Measurements from ENCODE around the gene PPP1R9B. TPM values are rescaled to one million over a fixed set of nuclear protein-coding genes. Genes with fewer than 3 reads are reported as not detected.

PPP1R9B gene
- total RNA-seq, 2 experiments from 2014 or later = 136 to 137 TPM

DNA sequence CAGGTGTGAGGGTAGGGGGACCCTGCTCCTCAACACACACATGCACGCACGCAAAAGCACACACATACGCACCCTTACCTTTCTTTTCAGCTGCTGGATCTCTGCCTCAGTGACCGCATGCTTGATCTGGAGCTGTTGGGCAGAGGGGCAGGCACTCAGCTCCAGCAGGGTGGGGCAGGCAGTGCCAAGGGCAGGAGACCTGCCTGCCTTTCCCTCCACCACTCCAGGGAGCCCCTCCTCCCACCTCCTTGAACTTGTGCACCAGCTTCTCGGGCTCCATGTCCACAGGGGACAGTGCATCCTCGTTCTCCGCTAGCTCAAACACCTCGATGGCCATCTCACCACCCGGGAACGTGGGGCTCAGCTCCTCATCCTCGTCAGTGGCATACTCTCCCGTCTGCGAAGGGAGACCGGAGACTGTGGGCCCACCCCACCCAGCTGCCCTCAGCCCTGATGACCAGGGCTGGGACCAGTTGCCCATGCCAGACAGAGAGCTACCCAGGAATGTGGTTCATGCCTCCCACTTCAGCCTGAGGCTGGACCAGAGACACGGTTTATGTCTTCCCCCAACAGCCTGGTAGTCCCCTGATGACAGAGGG is 11.2 kb downstream of the PPP1R9B start:
- peaks cover 62% of the 10 kb centered on the region for H3K4me1 Mint-ChIP-seq
- peaks cover 88% of the 10 kb centered on the region for H3K36me3 Mint-ChIP-seq (ENCODE audit: low read depth)
- CTCF ChIA-PET = interaction anchor here (0.6 to 3.6 kb wide), 15 partner anchors 8 to 182 kb away, joined by 3 to 36 read pairs (median 7); partner anchors contain the start of genes PDK2, PPP1R9B and SGCA
- H3K27ac Mint-ChIP-seq = peak overlapping the region; percentile 95
- H3K4me3 Mint-ChIP-seq = no peak overlapping the region
- POLR2A ChIA-PET = interaction anchor here (0.9 to 3.6 kb wide), 7 partner anchors 9 to 25 kb away, joined by 3 to 29 read pairs (median 6); partner anchors contain the start of genes PPP1R9B and SAMD14
- no peak for DNase-seq
- no peaks in the 10 kb centered on the region for H3K9me3 Mint-ChIP-seq
- H3K27me3 Mint-ChIP-seq = no peaks in the 10 kb centered on the region

DNA sequence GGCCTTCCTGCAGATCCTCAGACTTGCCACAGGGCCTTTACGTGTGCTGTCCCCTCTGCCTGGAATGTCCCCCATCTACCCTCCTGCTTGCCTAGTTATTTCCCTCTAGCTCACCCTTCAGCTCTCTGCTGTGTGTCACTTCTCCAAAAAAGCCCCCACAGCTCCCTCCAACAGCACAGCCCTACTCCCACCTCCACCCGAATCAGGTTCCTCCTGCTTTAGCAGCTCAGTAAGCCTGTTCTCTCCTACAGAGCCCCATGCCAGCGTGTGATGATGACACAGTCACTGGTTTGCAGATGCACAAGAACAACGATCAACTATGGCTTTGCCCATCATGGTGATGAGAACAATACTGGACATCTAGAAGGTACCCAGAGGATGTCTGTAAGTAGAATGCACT is 13.4 kb downstream of the PPP1R9B start:
- H3K36me3 Mint-ChIP-seq (ENCODE audit: low read depth) = peaks cover 82% of the 10 kb centered on the region
- CTCF ChIA-PET = interaction anchor here (1.0 to 2.7 kb wide), 3 partner anchors 25 to 43 kb away, joined by 3 to 13 read pairs (median 7); partner anchors contain the start of gene PDK2
- H3K27ac Mint-ChIP-seq = peak overlapping the region; percentile 8
- POLR2A ChIA-PET = interaction anchor here (0.9 to 1.4 kb wide), 2 partner anchors 10 to 24 kb away, joined by 3 to 6 read pairs; no protein-coding TSS in a partner anchor
- DNase-seq = no peak
- no peaks in the 10 kb centered on the region for H3K27me3 Mint-ChIP-seq
- H3K4me3 Mint-ChIP-seq = no peak overlapping the region
- peaks cover 47% of the 10 kb centered on the region for H3K4me1 Mint-ChIP-seq
- no peaks in the 10 kb centered on the region for H3K9me3 Mint-ChIP-seq

DNA sequence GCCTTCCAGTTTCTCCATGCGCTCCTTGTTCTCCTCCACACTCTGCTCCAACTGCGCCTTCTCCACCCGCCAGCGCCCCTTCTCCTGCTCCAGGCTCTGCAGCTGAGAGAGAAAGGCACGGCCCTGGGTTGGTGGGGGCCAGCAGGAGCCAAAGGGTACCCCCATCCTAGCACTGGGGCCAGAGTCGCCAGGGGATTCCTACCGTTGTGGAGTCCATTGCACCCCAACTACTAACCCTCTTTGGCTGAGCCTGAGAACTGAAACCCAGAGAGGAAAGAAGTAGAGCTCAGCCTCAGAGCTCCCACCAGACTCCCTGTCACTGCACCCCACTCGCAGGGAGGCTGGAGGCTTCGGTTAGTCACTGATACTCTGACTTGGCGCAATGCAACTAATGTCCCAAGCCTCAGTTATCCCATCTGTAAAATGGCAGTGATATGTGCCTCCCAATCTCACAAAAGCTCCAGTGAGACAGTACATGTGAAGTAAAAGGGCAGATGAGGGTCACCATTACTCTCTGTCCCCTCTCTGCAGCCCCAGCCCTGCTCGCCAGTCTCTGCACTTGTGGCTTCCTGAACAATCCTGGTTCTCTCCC is 14.3 kb downstream of the PPP1R9B start:
- CTCF ChIA-PET = interaction anchor here (1.0 to 2.1 kb wide), 2 partner anchors 26 to 33 kb away, joined by 3 to 7 read pairs; no protein-coding TSS in a partner anchor
- peak overlapping the region; percentile 8 for H3K27ac Mint-ChIP-seq
- H3K36me3 Mint-ChIP-seq (ENCODE audit: low read depth) = peaks cover 80% of the 10 kb centered on the region
- H3K4me3 Mint-ChIP-seq = no peak overlapping the region
- POLR2A ChIA-PET = interaction anchor here (0.9 to 1.4 kb wide), 4 partner anchors 11 to 34 kb away, joined by 3 to 6 read pairs (median 4); no protein-coding TSS in a partner anchor
- no peak for DNase-seq
- no peaks in the 10 kb centered on the region for H3K9me3 Mint-ChIP-seq
- peaks cover 3% of the 10 kb centered on the region for H3K27me3 Mint-ChIP-seq
- H3K4me1 Mint-ChIP-seq = peaks cover 47% of the 10 kb centered on the region

- Mint-ChIP-seq H3K4me1 (peaks cover 47% of the 10 kb centered on the region), H3K4me3 (no peak overlapping the region), H3K27me3 (peaks cover 9% of the 10 kb centered on the region), H3K9me3 (no peaks in the 10 kb centered on the region), H3K27ac (no peak overlapping the region), H3K36me3 (ENCODE audit: low read depth) (peaks cover 77% of the 10 kb centered on the region)
- ChIA-PET POLR2A (interaction anchor here (0.9 to 1.4 kb wide), 3 partner anchors 11 to 35 kb away, joined by 3 to 6 read pairs (median 4); no protein-coding TSS in a partner anchor), CTCF (interaction anchor here (1.2 to 2.1 kb wide), 2 partner anchors 26 to 41 kb away, joined by 4 to 7 read pairs; no protein-coding TSS in a partner anchor)
- no peak for DNase-seq
Observed at GRCh38 chr17:50135316-50136095, 15.0 kb downstream of the PPP1R9B start.

GRCh38 chr17:50134206-50135110 is 16.0 kb downstream of the PPP1R9B start:
- Mint-ChIP-seq H3K27me3 (peaks cover 13% of the 10 kb centered on the region), H3K4me1 (peaks cover 40% of the 10 kb centered on the region), H3K36me3 (ENCODE audit: low read depth) (peaks cover 67% of the 10 kb centered on the region), H3K27ac (no peak overlapping the region), H3K4me3 (no peak overlapping the region), H3K9me3 (no peaks in the 10 kb centered on the region)
- ChIA-PET POLR2A (no interaction called here), CTCF (interaction anchor here (1.2 to 2.1 kb wide), 2 partner anchors 27 to 40 kb away, joined by 4 to 7 read pairs; no protein-coding TSS in a partner anchor)
- no peak for DNase-seq

DNA sequence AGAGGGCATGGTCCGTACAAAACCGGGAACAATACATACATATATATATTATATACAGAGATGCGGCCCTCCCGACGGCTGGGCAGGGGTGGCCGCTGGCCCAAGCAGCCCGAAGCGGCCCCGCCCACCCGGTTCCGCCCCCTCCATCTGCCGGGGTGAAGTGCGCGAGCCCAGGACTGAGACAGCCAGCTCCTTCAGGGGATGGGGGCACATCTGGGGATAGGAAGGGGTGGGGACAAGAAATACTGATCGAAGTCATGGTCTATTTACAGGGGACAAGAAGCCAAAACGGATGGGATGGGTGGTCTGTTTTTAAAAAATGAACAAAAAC is 16.7 kb downstream of the PPP1R9B start:
- ChIA-PET POLR2A (no interaction called here), CTCF (no interaction called here)
- no peaks in the 10 kb centered on the region for H3K9me3 Mint-ChIP-seq
- no peak overlapping the region for H3K4me3 Mint-ChIP-seq
- H3K36me3 Mint-ChIP-seq (ENCODE audit: low read depth) = peaks cover 59% of the 10 kb centered on the region
- no peak overlapping the region for H3K27ac Mint-ChIP-seq
- peaks cover 38% of the 10 kb centered on the region for H3K4me1 Mint-ChIP-seq
- H3K27me3 Mint-ChIP-seq = peaks cover 16% of the 10 kb centered on the region
- DNase-seq = no peak

DNA sequence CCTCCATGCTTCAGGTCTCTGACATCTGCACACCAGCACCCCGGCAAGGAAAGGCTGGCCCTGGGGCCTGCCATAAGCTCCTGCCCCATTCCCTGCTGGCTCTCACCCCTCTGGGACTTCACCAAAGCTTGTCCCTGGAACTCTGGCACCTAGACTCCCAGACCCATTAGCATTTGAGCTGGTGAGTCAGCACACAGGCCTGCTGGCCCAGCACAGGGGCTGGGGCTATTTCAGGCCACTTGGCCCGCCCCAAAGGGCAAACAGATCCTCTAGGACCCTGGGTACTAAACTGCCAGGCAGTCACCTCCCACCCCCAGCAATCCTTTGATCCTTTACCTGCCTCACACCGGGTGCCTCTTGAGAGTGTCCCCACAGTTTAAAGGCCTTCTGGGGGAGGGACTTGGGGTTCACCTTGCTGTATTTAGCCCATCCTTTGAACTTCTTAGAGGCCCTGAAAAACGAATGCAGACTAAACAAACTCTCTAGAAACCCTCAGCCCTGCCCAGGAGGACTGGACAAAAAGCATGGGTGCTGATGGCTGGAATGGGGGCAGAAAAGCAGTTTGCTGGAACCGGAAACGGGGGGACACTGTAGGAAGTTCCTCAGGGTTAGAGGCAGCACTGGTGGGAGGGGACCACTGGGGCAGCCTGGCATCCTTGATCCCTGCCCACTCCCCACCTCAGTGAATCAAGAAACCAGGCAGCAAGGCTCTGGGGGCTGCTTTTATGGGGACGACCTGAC is 17.3 kb downstream of the PPP1R9B start:
- Mint-ChIP-seq H3K27me3 (peaks cover 21% of the 10 kb centered on the region), H3K4me3 (no peak overlapping the region), H3K4me1 (peaks cover 37% of the 10 kb centered on the region), H3K27ac (peak overlapping the region; percentile 26), H3K36me3 (ENCODE audit: low read depth) (peaks cover 54% of the 10 kb centered on the region), H3K9me3 (no peaks in the 10 kb centered on the region)
- CTCF ChIA-PET = no interaction called here
- POLR2A ChIA-PET = interaction anchor here (0.7 to 1.6 kb wide), 2 partner anchors 16 to 33 kb away, joined by 3 to 5 read pairs; partner anchors contain the start of gene SGCA
- DNase-seq = no peak

DNA sequence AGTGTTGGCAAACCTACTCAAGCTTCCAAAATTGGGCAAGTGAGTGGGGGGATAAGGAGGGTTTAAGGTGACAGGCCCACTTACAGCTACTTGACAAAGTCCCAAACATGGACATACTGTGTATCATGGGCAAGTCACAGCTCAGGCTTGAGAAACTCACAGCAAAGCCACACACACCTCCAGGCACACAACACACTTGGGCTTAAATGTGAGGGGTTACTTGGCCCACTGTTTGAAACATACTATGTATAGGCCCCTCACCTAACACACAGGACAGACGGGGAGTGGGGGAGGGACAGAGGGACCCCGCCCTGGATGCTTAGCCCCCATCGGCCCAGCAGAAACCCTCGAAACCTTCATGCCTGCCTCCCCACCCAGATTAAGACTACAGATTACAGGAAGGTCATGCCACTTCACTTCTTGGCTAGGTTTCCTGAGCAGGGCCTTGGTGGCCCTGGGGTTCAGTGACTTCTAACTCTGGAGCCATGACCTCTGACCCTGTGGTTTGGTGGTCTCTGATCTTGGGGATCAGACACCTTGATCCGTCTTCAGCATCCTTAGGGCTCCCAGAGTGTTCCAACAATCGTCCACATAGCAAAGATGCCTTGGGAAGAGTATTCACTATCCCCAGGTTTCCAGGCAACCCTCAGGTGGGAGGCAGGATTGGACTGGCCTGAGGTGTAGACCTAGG is 18.2 kb downstream of the PPP1R9B start:
- Mint-ChIP-seq H3K4me1 (peaks cover 38% of the 10 kb centered on the region), H3K4me3 (no peak overlapping the region)

GRCh38 chr17:50130559-50131305 is 19.7 kb downstream of the PPP1R9B start:
- no peak for DNase-seq
- Mint-ChIP-seq H3K4me3 (peak overlapping the region; percentile 45), H3K9me3 (no peaks in the 10 kb centered on the region), H3K4me1 (peaks cover 38% of the 10 kb centered on the region), H3K27me3 (peaks cover 33% of the 10 kb centered on the region), H3K36me3 (ENCODE audit: low read depth) (peaks cover 31% of the 10 kb centered on the region), H3K27ac (peak overlapping the region; percentile 45)
- CTCF ChIA-PET = interaction anchor here (0.6 to 3.0 kb wide), 10 partner anchors 9 to 1521 kb away, joined by 3 to 14 read pairs (median 4); partner anchors contain the start of genes PDK2 and SGCA
- POLR2A ChIA-PET = interaction anchor here (1.0 to 2.0 kb wide), 5 partner anchors 8 to 21 kb away, joined by 3 to 11 read pairs (median 7); no protein-coding TSS in a partner anchor

More for the DNA sequence above, 18.2 kb downstream of the PPP1R9B start:
- peaks cover 31% of the 10 kb centered on the region for H3K27me3 Mint-ChIP-seq
- peaks cover 45% of the 10 kb centered on the region for H3K36me3 Mint-ChIP-seq (ENCODE audit: low read depth)
- no peaks in the 10 kb centered on the region for H3K9me3 Mint-ChIP-seq
- peak overlapping the region; percentile 62 for H3K27ac Mint-ChIP-seq
- DNase-seq = no peak
- ChIA-PET CTCF (interaction anchor here (0.9 to 3.0 kb wide), 5 partner anchors 16 to 38 kb away, joined by 3 to 14 read pairs (median 5); partner anchors contain the start of gene PDK2), POLR2A (interaction anchor here (0.7 to 1.6 kb wide), 2 partner anchors 15 to 33 kb away, joined by 3 to 5 read pairs; partner anchors contain the start of gene SGCA)

- H3K27me3 Mint-ChIP-seq = peaks cover 37% of the 10 kb centered on the region
- peaks cover 29% of the 10 kb centered on the region for H3K36me3 Mint-ChIP-seq (ENCODE audit: low read depth)
- H3K9me3 Mint-ChIP-seq = no peaks in the 10 kb centered on the region
- H3K4me1 Mint-ChIP-seq = peaks cover 38% of the 10 kb centered on the region
- CTCF ChIA-PET = interaction anchor here (0.6 to 3.0 kb wide), 4 partner anchors 13 to 1522 kb away, joined by 3 to 14 read pairs (median 6); partner anchors contain the start of gene PDK2
- DNase-seq = peak; percentile 50
- H3K27ac Mint-ChIP-seq = peak within 1 kb of the TSS; percentile 45
- POLR2A ChIA-PET = interaction anchor here (0.6 to 2.0 kb wide), 7 partner anchors 9 to 157 kb away, joined by 3 to 11 read pairs (median 3); no protein-coding TSS in a partner anchor
- H3K4me3 Mint-ChIP-seq = peak within 1 kb of the TSS; percentile 71
Observed at GRCh38 chr17:50129728-50130558, 20.5 kb downstream of the PPP1R9B start, which contains the start of gene SAMD14. SAMD14 (minus strand) TSS chr17:50130160; CDS start chr17:50124959, 5,201 bp downstream.

Measured in activated CD4-positive, alpha-beta memory T cell treated with anti-CD3 and anti-CD28 coated beads, Interleukin-2, amount 10 ng/mL, durations not matched to agents 7 days and 5 days (primary cell).